ENCODE measurements around the gene SIGLEC1.
A peak's percentile ranks its signal among the peaks of the same experiment; 100 is the strongest.

SIGLEC1 gene

DNA sequence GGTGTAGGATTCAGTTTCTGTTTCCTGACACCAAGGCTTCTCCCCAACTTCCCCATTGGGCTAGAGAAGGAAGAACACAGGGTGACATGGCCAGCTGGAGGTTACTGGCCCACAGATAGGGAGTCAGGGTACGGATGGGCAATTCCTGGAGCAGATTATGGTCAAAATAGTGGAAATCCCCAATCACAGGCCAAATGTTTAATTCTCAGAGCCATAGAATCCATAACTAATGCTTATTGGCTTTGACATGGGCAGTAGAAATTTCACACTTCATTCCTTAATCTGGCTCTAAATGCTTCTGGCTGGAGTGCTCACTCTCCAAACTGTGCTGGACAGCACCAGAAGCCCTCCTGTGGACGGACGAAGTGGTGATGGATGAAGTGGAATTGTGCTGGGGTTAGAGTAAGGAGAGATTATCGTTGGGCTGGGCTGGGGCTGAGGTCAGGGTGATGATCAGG, 887 bp downstream of the SIGLEC1 start:
- TF ChIP-seq, protein P1, sequence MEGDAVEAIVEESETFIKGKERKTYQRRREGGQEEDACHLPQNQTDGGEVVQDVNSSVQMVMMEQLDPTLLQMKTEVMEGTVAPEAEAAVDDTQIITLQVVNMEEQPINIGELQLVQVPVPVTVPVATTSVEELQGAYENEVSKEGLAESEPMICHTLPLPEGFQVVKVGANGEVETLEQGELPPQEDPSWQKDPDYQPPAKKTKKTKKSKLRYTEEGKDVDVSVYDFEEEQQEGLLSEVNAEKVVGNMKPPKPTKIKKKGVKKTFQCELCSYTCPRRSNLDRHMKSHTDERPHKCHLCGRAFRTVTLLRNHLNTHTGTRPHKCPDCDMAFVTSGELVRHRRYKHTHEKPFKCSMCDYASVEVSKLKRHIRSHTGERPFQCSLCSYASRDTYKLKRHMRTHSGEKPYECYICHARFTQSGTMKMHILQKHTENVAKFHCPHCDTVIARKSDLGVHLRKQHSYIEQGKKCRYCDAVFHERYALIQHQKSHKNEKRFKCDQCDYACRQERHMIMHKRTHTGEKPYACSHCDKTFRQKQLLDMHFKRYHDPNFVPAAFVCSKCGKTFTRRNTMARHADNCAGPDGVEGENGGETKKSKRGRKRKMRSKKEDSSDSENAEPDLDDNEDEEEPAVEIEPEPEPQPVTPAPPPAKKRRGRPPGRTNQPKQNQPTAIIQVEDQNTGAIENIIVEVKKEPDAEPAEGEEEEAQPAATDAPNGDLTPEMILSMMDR (IDR thresholded peaks at IDR 0.05; ENCODE audit: low read depth, low read length, missing control alignments) = no peak
- H3K4me3 ChIP-seq (ENCODE audit: low read depth, low read length) = no peak overlapping the region
- in situ Hi-C loops (cut with HindIII; ENCODE audit: low sequenced_read_pairs) = no loop called here
- DNase-seq (ENCODE audit: low read depth) = peak; percentile 6

DNA sequence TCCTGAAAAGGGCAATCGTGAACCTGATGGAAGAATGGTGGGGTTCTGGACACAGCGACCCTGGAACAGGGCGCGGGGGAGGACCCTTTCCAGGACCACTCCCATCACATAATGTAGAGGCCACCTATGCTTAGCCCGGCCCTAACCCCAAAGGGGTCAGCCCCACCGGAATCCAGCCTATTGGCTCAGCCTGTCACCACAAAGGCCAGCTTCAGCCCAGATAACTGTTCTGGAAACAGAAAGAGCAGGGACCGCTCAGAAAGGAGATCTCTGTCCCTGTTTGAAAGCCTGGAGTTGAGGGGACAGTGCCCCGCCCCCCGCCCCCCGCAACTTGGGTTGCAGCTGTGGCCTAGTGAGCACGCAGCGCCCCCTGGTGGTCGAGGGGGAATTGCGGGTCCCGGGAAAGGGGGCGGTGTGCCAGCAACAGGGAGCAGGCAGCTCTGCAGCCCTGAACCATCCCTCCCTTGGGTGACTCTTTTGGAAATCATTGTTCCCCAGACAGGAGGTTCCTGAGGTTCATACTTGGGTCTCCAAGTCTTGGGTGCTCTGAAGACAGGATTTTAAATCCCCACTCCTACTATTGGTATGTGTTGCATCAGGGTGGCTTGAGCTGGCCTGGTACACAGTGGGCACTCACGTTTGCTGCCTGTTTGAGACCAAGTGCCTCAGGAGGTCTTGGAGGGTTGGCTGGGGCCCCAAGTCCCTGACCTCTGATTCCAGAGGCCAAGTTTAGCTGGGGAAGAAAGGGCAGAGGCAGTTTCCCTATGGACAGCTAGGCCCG, 1.5 kb downstream of the SIGLEC1 start:
- TF ChIP-seq, protein P1 (IDR thresholded peaks at IDR 0.05; ENCODE audit: low read depth, low read length, missing control alignments) = peak; percentile 92
- DNase-seq (ENCODE audit: low read depth) = no peak
- no peak overlapping the region for H3K4me3 ChIP-seq (ENCODE audit: low read depth, low read length)
- in situ Hi-C loops (cut with HindIII; ENCODE audit: low sequenced_read_pairs) = no loop called here

DNA sequence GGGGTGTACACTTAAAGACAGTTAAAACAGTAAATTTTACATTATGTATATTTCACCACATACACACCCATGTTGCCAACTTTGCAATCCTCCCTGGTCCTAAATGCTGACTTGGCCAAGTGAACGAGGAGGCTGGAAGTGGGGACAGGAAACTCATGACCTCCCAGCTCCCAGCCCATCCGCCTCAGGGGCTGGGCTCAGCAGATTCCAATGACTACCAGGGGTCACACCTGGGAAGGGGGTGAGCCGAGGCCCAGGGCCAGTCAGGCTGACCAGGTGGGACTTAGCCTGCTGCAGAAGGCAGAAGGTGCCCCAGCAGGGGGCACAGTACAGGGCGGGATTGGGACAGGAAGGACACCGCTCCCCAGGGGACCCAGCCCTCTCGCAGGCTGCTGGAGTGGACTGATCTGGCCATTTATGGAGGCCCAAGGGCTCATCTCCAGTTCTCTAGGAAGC, 2.4 kb downstream of the SIGLEC1 start:
- in situ Hi-C loops (cut with HindIII; ENCODE audit: low sequenced_read_pairs) = no loop called here
- H3K4me3 ChIP-seq (ENCODE audit: low read depth, low read length) = no peak overlapping the region
- TF ChIP-seq, protein P1 (IDR thresholded peaks at IDR 0.05; ENCODE audit: low read depth, low read length, missing control alignments) = no peak
- no peak for DNase-seq (ENCODE audit: low read depth)

DNA sequence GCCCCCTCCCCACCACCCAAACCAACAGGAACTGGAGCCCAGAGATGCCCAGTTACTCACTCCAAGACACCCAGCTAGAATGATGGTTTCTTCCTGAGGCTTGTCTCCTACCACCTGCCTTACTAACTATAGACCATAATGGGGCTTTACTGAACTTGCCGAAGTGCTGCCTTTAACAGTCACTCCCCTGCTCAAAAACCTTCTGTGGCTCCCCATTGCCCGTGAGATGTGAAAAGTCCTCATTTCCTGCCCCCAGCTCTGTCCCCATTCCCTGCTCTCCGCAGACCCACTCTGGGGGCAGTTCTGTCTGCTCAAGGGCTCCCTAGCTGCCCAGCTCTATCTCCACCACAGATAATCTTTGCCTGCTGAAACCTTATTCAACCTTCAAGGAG, 4.9 kb downstream of the SIGLEC1 start:
- no peak overlapping the region for H3K4me3 ChIP-seq (ENCODE audit: low read depth, low read length)
- in situ Hi-C loops (cut with HindIII; ENCODE audit: low sequenced_read_pairs) = loop anchor here (5.0 kb wide), 1 partner anchor 50 kb away; no protein-coding TSS in a partner anchor
- DNase-seq (ENCODE audit: low read depth) = no peak
- TF ChIP-seq, protein P1 (IDR thresholded peaks at IDR 0.05; ENCODE audit: low read depth, low read length, missing control alignments) = no peak

DNA sequence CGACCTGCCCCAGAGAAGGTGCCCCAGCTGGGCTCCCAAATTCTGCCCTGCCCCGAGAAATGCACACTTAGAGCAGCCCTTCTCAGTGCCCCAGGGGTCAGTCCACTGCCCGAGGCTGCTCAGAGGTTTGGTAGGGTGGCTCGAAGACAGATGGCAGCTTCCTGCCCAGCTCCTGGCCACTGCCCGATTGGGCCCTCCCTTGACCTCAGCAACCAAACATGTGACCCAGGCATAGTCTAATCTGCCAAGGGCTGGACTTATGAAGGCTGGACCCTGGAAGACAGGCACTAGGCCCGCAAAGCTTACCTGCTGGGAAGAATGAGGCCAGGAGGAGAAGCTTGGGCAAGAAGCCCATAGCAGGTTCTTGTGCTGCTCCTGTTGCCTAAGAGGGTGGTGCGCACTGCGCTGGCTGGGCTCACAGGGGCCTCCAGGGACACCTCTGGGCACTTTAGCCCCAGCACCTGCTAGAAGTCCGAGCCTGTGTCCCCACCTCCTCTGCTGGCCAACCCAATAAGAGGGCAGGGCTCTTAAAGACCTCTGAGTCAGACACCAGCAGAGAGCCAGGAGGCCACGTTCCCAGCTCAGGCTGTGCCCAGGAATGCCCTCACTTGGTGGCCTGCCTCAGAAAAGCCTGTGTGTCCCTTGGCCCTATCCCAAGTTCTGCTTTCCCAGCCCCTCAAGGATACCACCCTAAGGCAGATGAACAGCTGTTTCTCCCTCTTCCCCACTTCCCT, 5.5 kb downstream of the SIGLEC1 start:
- DNase-seq (ENCODE audit: low read depth) = no peak
- in situ Hi-C loops (cut with HindIII; ENCODE audit: low sequenced_read_pairs) = loop anchor here (5.0 kb wide), 1 partner anchor 50 kb away; no protein-coding TSS in a partner anchor
- no peak overlapping the region for H3K4me3 ChIP-seq (ENCODE audit: low read depth, low read length)
- TF ChIP-seq, protein P1 (IDR thresholded peaks at IDR 0.05; ENCODE audit: low read depth, low read length, missing control alignments) = no peak

DNA sequence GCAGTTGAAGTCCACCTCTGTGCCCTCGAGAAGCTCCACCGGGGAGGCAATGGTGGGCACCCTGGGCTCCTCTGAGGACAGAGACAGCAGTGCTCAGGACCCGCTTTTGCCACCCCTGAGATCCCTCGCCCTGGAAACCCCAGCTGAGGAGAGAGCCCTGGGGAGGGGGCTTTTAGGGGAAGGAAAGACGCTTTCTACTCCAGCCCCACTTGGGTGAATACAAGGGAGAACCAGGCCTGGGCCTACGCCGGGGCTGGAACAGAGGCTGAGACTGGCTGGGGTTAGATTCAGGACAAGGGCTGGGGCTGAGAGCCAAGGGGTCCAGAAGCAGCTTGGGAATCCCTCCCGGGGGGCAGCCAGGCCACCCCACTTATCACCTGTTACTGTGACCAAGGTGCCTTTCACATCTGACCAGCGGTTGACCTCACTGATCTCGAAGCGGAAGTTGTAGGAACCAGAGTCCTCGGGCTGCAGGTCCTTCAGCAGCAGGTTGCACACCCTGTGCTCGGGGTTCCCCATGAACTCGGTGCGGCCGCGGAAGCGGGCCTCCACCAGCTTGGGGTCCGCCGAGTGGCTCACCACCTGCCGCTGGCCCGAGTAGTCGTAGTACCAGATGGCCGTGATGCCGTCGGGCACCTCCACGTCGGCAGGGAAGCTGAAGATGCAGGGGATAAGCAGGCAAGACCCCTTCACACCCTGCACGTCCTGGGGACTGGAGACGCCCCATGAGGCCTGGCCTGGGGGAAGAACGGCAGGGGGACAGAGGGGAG, 6.2 kb downstream of the SIGLEC1 start:
- in situ Hi-C loops (cut with HindIII; ENCODE audit: low sequenced_read_pairs) = loop anchor here (5.0 kb wide), 1 partner anchor 51 kb away; no protein-coding TSS in a partner anchor
- TF ChIP-seq, protein P1 (IDR thresholded peaks at IDR 0.05; ENCODE audit: low read depth, low read length, missing control alignments) = no peak
- DNase-seq (ENCODE audit: low read depth) = no peak
- no peak overlapping the region for H3K4me3 ChIP-seq (ENCODE audit: low read depth, low read length)
